TTC549 (cell line): ENCODE measurements around the gene MEF2D.

Source experiments
- FAIRE-seq: peaks from 2 replicates; lab custom pipeline; 2012; peaks lifted over from hg19 to GRCh38; lab: Jason Lieb, UNC

The MEF2D gene

GRCh38 chr1:156486421-156487344 lies 13.9 kb downstream of the MEF2D start:
- no peak for FAIRE-seq

GRCh38 chr1:156485984-156486383 lies 14.6 kb downstream of the MEF2D start:
- FAIRE-seq, result no peak

- no peak for FAIRE-seq
Observed at GRCh38 chr1:156484480-156485058, 16.0 kb downstream of the MEF2D start.

- no peak for FAIRE-seq
Observed at GRCh38 chr1:156483397-156483796, 17.2 kb downstream of the MEF2D start.

GRCh38 chr1:156482276-156482675 lies 18.3 kb downstream of the MEF2D start:
- FAIRE-seq, result no peak

- no peak for FAIRE-seq
Observed at GRCh38 chr1:156481527-156481926, 19.0 kb downstream of the MEF2D start.

- FAIRE-seq, result no peak
Observed at GRCh38 chr1:156480411-156481192, 20.0 kb downstream of the MEF2D start.

- FAIRE-seq, result no peak
Observed at GRCh38 chr1:156480016-156480370, 20.6 kb downstream of the MEF2D start.

GRCh38 chr1:156479093-156480015 lies 21.2 kb downstream of the MEF2D start:
- FAIRE-seq, result no peak

GRCh38 chr1:156478250-156478627 lies 22.3 kb downstream of the MEF2D start:
- FAIRE-seq, result no peak

GRCh38 chr1:156477526-156478249 lies 22.9 kb downstream of the MEF2D start:
- no peak for FAIRE-seq

GRCh38 chr1:156476501-156477298 lies 23.9 kb downstream of the MEF2D start:
- no peak for FAIRE-seq

- no peak for FAIRE-seq
Observed at GRCh38 chr1:156475568-156476500, 24.7 kb downstream of the MEF2D start.

GRCh38 chr1:156474966-156475365 lies 25.6 kb downstream of the MEF2D start:
- no peak for FAIRE-seq

- no peak for FAIRE-seq
Observed at GRCh38 chr1:156471496-156472490, 28.8 kb downstream of the MEF2D start.

- FAIRE-seq, result no peak
Observed at GRCh38 chr1:156470473-156470872, 30.1 kb downstream of the MEF2D start.

- FAIRE-seq, result no peak
Observed at GRCh38 chr1:156468693-156469345, 31.8 kb downstream of the MEF2D start.
